GM18526 (cell line): ENCODE measurements around the gene TSPAN16.

ENCODE experiments used
- POLR2A ChIP-seq: IDR thresholded peaks from 3 replicates; pipeline ENCODE4 v1.6.1; 2011; ENCODE audit not compliant: insufficient read length; ENCODE audit errors: extremely low read depth

The TSPAN16 gene

DNA sequence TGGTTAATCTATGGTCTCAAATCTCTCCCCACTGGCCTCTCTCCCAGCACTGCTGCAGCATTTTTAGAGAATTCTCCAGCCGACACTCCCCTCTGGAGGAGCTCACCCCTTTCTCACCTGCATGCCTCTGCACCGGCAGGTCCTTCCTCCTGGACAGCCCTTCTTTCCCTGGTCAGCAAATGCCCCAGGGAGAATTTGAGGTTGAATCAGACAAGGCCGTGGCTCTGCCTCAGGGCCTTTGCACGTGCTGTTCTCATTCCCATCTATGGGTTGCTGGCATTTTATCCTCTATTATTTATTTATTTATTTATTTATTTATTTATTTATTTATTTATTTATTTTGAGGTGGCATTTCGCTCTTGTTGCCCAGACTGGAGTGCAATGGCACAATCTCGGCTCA, 32.2 kb upstream of the TSPAN16 start:
- TF ChIP-seq POLR2A: no peak

DNA sequence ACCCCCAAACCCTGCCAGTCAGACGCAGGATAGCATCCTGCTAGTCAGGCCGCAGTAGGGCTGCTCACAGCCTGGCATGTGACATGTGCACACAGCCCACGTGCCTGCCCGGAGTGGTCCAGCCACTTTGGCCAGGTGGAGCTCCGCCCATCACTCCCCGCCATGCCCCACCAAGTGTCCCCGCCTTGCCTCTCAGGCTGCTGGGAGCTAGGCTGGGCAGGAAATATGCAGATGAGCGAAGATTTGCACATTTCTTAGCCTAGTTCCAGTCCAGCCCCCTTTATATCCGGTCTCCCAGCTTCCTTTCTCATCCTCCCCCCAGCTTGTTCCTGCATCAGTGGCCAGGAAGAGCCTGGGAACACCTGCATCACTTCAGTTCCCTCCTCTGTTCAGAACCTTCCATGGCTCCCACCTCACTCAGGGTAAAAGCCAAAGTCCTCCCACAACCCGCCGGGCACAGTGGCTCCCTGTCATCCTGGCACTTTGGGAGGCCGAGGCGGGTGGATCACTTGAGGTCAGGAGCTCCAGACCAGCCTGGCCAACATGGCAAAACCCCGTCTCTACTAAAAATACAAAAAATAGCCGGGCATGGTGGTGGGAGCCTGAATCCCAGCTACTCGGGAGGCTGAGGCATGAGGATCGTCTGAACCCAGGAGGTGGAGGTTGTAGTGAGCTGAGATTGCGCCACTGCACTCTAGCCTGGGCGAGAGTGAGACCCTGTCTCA, 31.3 kb upstream of the TSPAN16 start:
- no peak for TF ChIP-seq POLR2A

DNA sequence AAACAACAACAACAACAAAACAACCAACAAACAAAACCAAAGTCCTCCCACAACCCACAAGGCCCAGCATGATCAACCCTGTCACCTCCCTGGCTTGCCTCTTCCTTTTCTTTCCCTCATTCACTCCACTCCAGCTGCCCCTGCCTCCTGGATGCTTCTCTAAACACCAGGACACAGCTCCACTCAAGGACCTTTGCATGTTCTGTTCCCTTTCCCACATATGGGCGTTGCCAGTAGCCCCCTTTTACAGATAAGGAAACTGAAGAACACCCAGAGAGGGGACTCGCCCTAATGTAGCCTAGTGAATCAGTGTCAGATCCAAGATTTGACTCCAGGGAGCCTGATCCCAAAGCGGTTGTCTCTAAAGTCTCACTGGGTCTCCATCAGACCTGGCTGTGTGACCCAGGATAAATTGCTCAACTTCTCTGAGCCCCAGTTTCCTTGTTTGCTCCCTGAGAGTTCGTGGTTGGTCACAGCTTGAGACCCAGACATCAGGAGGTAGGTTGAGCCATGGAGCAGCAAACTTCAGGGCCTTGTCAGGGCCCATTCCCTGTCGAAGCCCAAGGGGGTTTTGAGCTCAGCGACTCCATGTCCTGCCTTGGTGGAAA, 30.7 kb upstream of the TSPAN16 start:
- TF ChIP-seq POLR2A: no peak

DNA sequence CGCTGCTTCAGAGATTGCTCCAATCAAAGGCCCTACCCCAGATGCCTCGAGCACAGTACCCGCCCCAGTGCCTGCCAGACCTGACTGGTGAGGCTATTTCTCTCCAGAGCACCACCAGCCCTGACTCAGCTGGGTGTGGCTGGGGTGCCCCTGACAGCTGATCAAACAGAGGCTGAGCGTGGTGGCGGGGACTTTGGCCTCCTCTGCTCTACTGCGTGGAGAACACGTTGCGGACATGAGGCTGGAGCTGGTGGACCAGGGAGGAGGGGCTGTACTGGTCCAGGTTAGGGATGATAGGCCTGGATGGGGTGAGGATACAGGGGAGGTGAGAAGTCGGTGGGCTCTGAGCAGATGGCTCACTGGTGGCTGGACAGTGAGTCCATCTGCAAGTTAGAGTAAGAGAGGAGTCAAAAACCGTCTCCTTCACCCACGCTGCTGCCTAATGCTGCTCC, 30.1 kb upstream of the TSPAN16 start:
- no peak for TF ChIP-seq POLR2A

DNA sequence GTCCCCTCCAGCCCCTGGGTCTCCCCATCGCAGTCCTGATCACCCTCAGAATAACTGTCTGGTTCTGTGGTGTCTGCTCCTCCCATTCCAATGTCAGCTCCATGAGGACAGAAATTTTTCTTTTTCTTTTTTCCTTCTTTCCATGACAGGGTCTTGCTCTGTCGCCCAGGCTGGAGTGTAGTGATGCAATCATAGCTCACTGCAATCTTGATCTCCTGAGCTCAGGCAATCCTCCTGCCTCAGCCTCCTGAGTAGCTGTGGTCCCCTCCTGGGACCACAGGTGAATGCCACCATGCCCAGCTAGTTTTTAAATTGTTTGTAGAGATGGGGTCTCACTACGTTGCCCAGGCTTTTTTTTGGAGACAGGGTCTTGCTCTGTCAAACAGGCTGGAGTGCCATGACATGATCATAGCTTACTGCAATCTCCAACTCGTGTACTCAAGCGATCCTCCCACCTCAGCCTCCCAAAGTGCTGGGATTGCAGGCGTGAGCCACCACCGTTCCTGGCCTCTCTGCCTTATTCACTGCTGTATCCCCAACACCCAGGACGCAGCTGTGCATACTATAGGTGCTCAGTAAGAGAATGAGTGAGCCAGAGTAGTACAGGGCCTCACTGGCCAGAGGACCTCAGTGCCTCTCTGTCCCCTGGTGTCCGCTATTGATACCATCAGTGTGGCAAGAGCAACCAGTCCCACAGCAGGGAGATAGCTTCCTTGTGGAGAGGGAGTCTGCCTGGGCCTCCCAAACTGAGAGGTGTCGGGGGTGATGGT, 28.5 kb upstream of the TSPAN16 start:
- no peak for TF ChIP-seq POLR2A

DNA sequence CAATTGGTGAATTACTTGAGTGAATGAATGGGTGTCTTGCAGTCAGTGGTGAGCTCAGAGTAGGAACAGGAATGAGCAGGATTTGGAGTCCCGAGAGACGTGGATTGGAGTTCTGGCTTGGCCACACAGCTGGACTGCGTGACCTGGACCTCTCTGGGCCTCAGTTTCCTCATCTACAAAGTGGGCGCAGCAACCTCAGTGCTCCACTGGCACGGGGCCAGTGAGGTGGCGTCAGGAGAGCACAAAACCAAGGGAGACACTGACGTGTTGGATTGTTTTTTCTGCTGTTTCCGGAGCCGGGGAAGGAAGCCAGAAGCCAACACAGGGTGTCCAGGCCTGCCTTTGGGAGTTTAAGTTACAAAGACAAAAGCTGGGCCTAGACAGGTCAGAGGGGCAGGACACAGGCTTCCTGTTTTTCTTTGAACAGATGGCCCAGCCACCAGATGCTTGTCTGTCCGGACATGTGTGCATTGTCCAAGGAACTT, 27.1 kb upstream of the TSPAN16 start:
- TF ChIP-seq POLR2A: no peak

DNA sequence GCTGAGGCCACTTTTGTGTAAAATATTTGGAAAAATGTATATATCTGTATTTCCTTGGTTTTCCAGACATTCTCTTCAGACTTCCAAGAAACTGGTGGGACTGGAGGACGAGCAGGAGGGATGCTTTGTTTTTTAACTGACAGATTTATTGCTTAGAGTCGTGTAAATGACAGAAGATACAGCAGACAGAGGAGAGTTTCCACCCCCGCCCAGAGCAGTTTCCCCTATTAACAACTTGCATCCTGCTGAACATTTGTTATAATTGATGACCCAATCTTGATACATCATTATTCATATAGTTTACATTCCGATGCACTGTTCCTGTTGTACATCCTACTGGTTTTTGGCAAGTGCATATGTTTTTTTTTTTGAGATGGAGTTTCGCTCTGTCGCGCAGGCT, 26.6 kb upstream of the TSPAN16 start:
- TF ChIP-seq POLR2A: no peak

DNA sequence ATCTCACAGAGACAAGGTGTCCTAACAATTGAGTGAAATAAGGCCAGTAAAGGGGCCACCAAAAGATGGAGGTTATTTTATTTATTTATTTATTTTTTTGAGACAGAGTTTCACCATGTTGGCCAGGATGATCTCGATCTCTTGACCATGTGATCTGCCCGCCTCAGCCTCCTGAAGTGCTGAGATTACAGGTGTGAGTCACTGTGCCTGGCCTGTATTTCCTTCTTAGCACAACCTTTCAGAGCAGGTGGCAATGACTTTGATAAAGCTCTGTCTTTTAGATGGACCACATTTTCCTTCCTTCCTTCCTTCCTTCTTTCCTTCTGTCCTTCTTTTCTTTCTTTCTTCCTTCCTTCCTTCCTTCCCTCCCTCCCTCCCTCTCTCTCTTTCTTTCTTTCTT, 22.7 kb upstream of the TSPAN16 start:
- no peak for TF ChIP-seq POLR2A

DNA sequence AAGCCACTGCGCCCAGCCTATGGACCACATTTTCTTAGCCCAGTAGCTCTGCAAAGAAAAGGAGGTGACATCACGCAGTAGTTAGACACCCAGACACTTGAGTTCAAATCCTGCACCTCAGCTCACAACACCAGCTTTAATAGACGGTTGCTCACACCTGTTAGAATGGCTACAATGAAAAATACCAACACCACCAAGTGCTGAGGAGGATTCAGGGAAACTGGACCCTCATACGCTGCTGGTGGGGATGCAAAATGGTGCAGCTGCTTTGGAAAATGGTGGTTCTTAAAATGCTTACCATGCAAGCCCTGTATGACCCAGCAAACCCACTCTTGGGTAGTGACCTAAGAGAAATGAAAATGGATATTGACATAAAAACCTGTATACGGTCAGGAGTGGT, 22.0 kb upstream of the TSPAN16 start:
- TF ChIP-seq POLR2A: no peak

DNA sequence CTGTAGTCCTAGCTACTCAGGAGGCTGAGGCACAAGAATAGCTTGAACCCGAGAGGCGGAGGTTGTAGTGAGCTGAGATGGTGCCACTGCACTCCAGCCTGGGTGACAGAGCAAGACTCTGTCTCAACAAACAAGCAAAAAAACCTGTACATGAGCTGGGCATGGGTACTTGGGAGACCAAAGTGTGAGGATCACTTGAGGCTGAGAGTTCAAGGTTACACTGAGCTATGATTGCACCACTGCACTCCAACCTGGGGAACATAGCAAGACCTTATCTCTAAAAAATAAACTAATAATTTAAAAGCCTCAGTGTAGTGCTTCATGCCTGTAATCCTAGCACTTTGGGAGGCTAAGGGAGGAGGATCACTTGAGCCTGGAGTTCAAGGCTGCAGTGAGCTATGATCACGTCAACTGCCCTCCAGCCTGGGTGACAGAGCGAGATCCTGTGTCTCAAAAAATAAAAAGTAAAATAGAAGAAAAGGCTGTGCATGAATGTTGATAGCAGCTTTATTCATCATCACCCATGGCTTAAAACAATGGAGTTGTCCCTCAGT, 21.4 kb upstream of the TSPAN16 start:
- TF ChIP-seq POLR2A: no peak

DNA sequence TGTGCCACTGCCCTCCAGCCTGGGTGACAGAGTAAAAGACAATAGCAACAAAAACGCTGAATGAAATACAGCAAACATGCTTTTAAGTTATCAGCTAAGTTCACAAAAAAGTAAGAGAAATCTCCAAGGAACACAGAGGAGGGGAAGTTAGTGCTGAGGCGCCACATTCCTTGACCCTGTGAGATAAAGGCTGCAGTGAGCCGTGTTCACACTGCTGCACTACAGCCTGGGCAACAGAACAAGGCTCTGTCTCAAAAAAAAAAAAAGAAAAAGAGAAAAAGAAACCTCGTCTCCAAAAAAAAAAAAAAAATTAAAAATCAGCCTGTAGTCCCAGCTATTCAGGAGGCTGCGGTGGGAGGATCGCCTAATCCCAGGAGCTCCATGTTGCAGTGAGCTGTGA, 17.3 kb upstream of the TSPAN16 start:
- TF ChIP-seq POLR2A: no peak

DNA sequence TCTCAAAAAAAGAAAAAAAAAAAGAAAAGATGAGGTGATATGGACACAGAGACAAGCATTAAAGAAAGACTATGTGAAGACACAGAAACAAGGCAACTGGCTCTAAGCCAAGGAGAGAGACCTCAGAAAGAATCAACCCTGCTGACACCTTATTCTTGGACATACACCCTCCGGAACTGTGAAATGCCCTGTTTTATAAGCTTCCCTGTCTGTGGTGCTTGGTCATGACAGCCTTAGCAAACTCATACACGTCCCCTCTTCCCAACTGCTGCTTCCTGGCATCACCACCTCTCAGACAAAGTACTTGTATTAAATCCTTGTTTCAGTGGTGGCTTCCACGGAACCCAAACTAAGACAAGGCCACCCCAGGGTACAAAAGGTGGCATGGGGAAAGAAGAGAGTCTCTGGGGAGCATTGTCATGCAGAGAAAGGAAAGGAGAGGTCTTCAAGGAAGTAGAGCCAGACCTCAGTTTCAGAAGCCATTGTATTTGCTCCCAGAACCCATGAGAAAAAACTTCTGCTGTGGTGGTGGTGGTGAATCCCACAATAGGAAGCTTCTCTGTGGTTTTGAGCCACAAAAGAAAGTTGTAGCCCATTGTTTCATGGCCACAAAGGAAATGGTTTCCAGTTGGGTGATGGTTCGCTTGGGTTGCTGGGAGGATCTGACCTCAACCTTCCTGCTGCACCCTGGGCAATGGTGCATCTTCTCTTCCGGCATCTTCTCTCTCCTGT, 16.3 kb upstream of the TSPAN16 start:
- no peak for TF ChIP-seq POLR2A

DNA sequence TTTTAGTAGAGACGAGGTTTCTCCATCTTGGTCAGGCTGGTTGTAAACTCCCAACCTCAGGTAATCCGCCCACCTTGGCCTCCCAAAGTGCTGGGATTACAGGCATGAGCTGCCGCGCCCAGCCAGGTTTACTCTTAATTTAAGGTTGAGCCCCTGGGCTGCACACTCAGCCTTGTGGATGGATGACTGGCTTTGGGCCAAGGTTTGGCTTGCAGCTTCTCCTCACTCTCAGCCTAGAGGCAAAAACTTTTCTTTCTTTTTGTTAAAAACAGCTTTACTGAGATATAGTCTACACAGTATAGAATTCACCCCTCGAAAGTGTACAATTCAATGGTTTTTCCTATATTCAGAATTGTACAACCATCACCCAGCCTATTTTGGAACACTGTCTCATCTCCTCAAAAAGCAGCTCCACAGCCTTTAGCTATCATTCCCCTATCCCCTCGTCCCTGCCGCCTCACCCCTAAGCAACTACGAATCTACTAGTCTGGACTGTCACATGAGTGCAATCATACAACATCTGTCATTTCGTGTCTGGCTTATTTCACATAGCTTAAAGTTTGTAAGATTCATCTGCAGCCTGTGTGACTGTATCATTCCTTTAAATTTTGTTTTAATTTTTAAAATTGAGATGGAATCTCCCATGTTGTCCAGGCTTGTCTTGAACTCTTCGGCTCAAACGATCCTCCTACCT, 14.5 kb upstream of the TSPAN16 start:
- no peak for TF ChIP-seq POLR2A

DNA sequence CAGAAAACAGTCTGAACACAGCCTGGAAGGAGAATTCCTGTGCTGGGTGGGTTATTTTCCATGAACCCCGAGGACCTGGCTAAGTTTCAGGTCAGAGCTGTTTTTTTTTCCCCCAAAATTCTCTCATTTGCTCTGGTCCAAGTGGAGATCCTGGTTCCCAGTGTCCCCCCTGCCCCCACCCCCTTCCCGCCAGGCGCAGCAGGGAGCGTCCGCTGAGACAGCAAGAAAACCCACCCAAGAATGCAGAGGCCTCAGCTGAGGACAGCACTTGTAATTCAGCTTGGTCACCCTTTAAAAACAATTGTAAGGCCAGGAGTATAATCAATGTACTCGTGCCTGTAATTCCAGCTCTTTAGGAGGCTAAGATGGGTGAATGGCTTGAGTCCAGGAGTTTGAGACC, 11.4 kb upstream of the TSPAN16 start:
- no peak for TF ChIP-seq POLR2A

DNA sequence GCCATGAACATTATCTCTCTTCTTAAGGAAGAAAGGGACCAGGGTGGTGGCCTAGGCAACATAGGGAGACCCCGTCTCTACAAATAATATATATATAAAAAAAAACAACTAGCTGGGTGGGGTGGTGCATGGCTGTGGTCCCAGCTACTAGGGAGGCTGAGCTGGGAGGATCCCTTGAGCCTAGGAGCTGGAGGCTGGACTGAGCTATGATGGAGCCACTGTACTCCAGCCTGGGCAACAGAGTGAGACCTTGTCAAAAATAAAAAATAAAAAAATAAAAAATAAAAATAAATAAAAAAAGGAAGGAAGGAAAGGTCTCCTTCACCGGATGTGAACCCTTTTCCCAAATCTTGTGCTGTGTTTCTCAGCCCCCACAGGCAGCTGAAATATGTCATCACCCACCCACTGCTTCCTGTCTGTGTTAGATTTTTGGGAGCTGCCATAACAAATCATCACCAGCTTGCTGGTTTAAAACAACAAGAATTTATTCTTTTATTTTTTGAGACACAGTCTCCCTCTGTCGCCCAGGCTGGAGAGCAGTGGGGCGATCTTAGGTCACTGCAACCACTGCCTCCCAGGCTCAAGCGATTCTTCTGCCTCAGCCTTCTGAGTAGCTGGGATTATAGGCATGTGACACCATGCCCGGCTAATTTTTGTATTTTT, 9.5 kb upstream of the TSPAN16 start:
- TF ChIP-seq POLR2A: no peak

DNA sequence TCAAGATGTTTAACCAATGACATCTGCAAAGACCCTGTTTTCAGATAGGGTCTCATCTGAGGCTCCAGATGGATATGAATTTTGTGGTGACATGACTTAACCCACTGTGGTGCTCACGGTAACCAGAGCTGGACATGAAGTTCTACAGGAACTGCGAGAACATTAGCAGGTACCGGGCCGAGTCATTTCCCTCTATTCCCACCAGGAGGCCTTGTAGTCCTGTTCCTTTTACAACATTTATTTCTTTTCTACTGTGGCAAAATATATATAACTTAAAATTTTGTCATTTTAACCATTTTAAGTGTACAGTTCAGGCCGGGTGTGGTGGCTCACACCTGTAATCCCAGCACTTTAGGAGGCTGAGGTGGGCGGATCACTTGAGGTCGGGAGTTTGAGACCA, 7.6 kb upstream of the TSPAN16 start:
- no peak for TF ChIP-seq POLR2A
